Activated CD8-positive, alpha-beta memory T cell treated with anti-CD3 and anti-CD28 coated beads for 4 hours (primary cell): ENCODE results near the gene CACNA1D.
"Not testable (repeated sequence)": the region's sequence is repeated elsewhere in the genome, so short reads cannot be mapped to it uniquely, and the experiment has no call there.

Experiments
- DNase-seq, 2 donors: peaks; one replicate each; pipeline ENCODE4 v3.0.0-alpha.2; 2020; ENCODE audit warnings: low read depth in 2 of 2

The CACNA1D gene

GRCh38 chr3:53616971-53617892 is 122.8 kb downstream of the CACNA1D start:
- no peak for DNase-seq

GRCh38 chr3:53617893-53618523 is 123.6 kb downstream of the CACNA1D start:
- DNase-seq, result no peak

GRCh38 chr3:53618524-53618906 is 124.1 kb downstream of the CACNA1D start:
- DNase-seq, result no peak

GRCh38 chr3:53618936-53619335 is 124.5 kb downstream of the CACNA1D start:
- DNase-seq, result no peak

GRCh38 chr3:53624061-53624857 is 129.8 kb downstream of the CACNA1D start:
- no peak for DNase-seq

GRCh38 chr3:53626876-53627275 is 132.5 kb downstream of the CACNA1D start:
- no peak for DNase-seq

GRCh38 chr3:53628536-53629401 is 134.4 kb downstream of the CACNA1D start:
- no peak for DNase-seq

- DNase-seq, result no peak
These were observed 135.0 kb downstream of the CACNA1D start for GRCh38 chr3:53629402-53629723.

- DNase-seq, result no peak
These were observed 136.1 kb downstream of the CACNA1D start for GRCh38 chr3:53630547-53630946.

- no peak for DNase-seq
These were observed 138.9 kb downstream of the CACNA1D start for GRCh38 chr3:53633197-53633787.

- no peak for DNase-seq
These were observed 140.6 kb downstream of the CACNA1D start for GRCh38 chr3:53635041-53635440.

GRCh38 chr3:53638806-53639205 is 144.4 kb downstream of the CACNA1D start:
- DNase-seq, result not testable (repeated sequence)

GRCh38 chr3:53641397-53641796 is 147.0 kb downstream of the CACNA1D start:
- no peak for DNase-seq

- no peak for DNase-seq
These were observed 147.8 kb downstream of the CACNA1D start for GRCh38 chr3:53642211-53642610.

- DNase-seq, result no peak
These were observed 149.3 kb downstream of the CACNA1D start for GRCh38 chr3:53643757-53644156.

- no peak for DNase-seq
These were observed 151.3 kb downstream of the CACNA1D start for GRCh38 chr3:53645754-53646153.

GRCh38 chr3:53646723-53647122 is 152.3 kb downstream of the CACNA1D start:
- no peak for DNase-seq

GRCh38 chr3:53649816-53650215 is 155.4 kb downstream of the CACNA1D start:
- DNase-seq, result no peak

- no peak for DNase-seq
These were observed 156.0 kb downstream of the CACNA1D start for GRCh38 chr3:53650424-53650823.

- no peak for DNase-seq
These were observed 156.7 kb downstream of the CACNA1D start for GRCh38 chr3:53650928-53651661.
